ENCODE measurements around the gene PPP1R12A.
"Not testable (repeated sequence)": the region's sequence is repeated elsewhere in the genome, so short reads cannot be mapped to it uniquely, and the experiment has no call there.

Gene PPP1R12A

DNA sequence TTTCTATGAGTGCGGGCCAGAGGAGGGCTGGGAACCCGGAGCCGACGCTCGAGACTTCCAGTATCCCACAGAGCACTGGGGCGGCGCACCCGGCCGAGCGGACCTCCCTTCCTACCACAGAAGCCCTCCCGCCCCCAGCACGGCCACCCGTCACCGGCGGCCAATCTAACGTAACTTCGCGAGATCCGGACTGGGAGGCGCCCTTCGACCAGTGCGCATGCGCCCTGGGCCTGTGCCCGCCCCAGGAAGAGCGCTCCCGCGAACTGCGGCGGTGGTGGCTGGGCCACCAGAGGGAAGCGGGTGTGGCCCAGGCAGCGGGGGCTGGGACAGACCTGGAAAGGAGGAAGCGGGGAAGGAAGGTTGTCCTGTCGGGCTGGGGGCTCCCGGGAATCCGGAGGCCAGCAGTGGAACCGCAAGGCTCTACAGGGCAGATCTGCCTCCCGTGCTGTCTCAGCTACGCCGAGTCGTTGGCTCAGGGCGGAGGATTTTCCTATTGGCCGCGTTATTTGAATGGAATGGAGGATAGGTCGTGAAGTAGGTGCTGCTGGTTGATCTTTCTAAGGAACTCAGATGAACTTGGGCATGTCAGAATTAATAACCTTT is at the start of gene PPP1R12A:
TSS of gene PPP1R12A (minus strand) at position 77 of the 603 bp plus-strand sequence. CDS start 166 bp downstream, outside the sequence.
- ATAC-seq (replicated peaks; ENCODE audit: extremely low read depth, poor library complexity, severe bottlenecking) (peak; percentile 79), DNase-seq (ENCODE audit: low spot score in 2 of 2) (peak; percentile 88 to 89)
- Mint-ChIP-seq H3K27me3 (no peaks in the 10 kb centered on the region), H3K4me3 (peak within 1 kb of the TSS; percentile 88), H3K36me3 (ENCODE audit: insufficient read depth) (peaks cover 24% of the 10 kb centered on the region), H3K27ac (ENCODE audit: low read depth) (peak within 1 kb of the TSS; percentile 98), H3K9me3 (no peaks in the 10 kb centered on the region), H3K4me1 (peaks cover 47% of the 10 kb centered on the region)

DNA sequence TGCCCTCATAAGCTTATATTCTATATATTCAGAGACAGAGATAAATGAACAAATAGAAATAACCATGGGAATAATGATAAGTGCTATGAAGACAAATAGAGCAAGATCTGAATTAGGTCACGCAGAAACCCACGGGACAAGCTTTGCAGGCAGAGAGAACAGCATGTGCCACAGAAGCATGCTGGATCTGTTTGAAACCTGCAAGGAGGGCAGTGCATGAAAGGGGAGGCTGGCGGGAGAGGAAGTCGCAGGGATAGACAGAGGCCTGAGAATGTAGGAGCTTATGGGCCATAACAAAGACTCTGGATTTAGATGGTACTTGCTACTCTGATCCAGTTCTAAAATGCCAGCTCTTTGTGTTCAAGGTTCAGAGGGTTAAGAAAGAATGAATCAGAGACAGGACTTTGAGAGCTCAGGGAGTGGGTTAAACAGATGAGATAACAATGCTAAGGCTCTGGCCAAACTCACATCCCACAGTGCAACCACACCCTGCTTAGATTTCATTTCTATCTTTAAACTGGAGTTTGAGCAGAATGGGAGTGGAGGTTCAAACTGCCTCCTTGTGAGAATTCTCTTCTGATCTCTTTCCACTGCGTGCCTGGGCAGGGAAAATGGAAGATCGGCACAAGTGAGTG is 49.2 kb upstream of the PPP1R12A start:
- no peak for DNase-seq (ENCODE audit: low spot score in 2 of 2)
- no peak for ATAC-seq (replicated peaks; ENCODE audit: extremely low read depth, poor library complexity, severe bottlenecking)
- Mint-ChIP-seq H3K4me3 (no peak overlapping the region), H3K36me3 (ENCODE audit: insufficient read depth) (no peaks in the 10 kb centered on the region), H3K4me1 (no peaks in the 10 kb centered on the region), H3K9me3 (no peaks in the 10 kb centered on the region), H3K27me3 (peaks cover 44% of the 10 kb centered on the region), H3K27ac (ENCODE audit: low read depth) (no peak overlapping the region)

DNA sequence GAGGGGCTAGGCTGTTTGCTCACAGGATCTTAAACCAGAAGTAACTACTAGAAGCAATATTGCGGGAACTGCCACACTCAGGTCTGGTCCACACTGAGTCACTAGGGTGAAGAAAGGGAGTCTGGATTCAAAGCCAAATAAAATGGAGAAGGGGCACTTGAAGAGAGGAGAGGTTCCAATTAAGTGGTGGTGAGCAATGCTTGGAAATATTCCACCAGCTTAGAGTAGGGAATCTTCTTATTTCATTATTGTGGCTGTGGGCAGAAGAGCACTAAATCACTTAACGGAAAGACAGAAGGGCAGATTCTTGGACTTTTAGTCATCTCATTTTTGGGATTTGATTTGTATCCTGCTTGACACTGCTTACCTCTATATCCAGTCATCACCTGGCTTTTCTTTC is 48.6 kb upstream of the PPP1R12A start:
- no peaks in the 10 kb centered on the region for H3K36me3 Mint-ChIP-seq (ENCODE audit: insufficient read depth)
- DNase-seq (ENCODE audit: low spot score in 2 of 2), result no peak
- H3K27ac Mint-ChIP-seq (ENCODE audit: low read depth), result no peak overlapping the region
- peaks cover 44% of the 10 kb centered on the region for H3K27me3 Mint-ChIP-seq
- H3K4me1 Mint-ChIP-seq, result no peaks in the 10 kb centered on the region
- no peak for ATAC-seq (replicated peaks; ENCODE audit: extremely low read depth, poor library complexity, severe bottlenecking)
- no peaks in the 10 kb centered on the region for H3K9me3 Mint-ChIP-seq
- no peak overlapping the region for H3K4me3 Mint-ChIP-seq

DNA sequence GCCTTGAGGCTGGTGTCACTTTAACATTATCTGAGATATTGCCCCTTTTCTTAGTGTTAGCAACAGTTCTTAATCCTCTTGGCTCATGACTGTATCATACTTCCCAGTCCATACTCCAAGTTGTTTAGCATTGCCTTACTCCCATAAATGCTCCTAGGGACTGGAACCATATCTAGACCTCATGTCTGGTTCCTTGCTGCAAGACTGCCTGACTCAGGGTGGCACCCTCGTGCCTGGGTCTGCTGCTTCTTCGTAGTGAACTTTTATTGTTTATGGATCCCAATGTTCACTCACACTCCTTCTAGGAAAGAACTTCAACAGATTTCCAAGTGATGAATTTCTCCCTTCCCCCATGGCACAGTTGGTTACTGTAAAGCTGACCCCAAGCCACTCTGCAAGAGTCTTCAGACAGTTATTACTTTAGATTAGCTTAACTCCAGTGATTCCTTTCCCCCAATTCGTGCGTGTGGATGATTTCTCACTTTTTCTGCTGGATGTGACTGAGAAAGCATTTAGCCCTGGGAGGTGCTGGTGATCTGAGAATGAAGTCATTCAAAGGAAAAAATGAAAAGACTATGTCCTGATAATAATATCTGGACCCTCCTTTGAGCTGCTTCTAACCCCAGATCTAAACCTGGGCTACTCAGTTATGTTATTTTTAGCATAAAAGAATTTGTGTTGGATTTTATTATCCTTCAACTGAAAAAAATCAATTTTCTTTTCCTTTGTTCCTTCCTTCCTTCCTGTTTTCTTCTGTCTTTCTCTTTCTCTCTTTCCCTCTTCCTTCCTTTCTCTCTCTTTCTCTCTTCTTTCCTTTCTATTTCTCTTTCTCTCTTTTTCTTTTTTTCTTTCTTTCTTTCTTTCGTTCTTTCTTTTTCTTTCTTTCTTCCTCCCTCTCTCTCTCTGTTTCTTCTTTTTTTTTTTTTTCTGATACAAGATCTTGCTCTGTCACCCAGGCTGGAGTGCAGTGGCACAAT is 47.5 kb upstream of the PPP1R12A start:
- Mint-ChIP-seq H3K4me3 (no peak overlapping the region), H3K27ac (ENCODE audit: low read depth) (no peak overlapping the region), H3K36me3 (ENCODE audit: insufficient read depth) (no peaks in the 10 kb centered on the region), H3K9me3 (no peaks in the 10 kb centered on the region), H3K27me3 (peaks cover 39% of the 10 kb centered on the region), H3K4me1 (no peaks in the 10 kb centered on the region)
- ATAC-seq (replicated peaks; ENCODE audit: extremely low read depth, poor library complexity, severe bottlenecking) (no peak), DNase-seq (ENCODE audit: low spot score in 2 of 2) (no peak)

DNA sequence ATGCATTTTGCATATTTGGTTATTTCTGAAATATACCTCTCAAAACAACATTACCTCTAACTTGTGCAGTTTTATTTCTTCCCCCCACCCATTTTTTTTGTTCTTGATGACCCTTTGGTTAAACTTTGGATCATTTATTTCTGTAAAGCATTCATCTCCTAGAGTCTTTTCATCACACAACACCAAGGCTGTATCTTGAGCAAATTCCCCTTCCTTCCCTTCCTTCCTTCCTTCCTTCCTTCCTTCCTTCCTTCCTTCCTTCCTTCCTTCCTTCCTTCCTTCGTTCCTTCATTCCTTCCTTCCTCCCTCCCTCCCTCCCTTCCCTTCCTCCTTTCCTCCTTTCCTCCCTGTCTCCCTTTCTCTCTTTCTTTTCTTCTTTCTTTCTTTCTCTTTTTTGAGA is 43.8 kb upstream of the PPP1R12A start:
- H3K27me3 Mint-ChIP-seq, result peaks cover 36% of the 10 kb centered on the region
- H3K36me3 Mint-ChIP-seq (ENCODE audit: insufficient read depth), result no peaks in the 10 kb centered on the region
- no peaks in the 10 kb centered on the region for H3K4me1 Mint-ChIP-seq
- H3K4me3 Mint-ChIP-seq, result no peak overlapping the region
- H3K27ac Mint-ChIP-seq (ENCODE audit: low read depth), result no peak overlapping the region
- no peaks in the 10 kb centered on the region for H3K9me3 Mint-ChIP-seq
- no peak for DNase-seq (ENCODE audit: low spot score in 2 of 2)
- ATAC-seq (replicated peaks; ENCODE audit: extremely low read depth, poor library complexity, severe bottlenecking), result no peak

DNA sequence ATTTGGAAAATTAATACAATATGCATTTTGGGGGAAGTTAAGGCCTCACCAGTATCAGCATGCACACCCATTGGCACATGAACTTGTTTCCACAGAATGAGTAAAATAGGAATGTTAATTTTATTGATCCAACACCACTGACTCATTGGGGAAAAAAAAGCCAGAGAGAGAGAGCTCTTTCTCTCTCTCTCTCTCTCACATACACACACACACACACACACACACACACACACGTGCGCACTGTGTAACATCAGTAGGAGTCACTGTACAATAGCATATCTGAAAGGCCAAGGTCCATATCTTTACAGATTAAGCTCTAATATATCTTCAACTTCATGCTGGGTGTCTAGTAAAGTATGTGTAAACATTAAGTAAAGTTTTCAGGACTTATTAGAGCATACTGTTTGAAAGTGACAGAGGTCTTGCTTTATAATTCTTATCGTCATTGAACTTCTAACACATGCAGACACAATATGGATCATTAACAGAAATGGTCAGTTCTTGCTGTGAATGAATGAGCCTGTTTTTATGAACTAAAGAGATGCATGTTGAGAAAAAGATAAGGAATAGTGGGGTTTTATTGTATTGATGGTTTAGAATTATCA is 43.1 kb upstream of the PPP1R12A start:
- H3K27me3 Mint-ChIP-seq, result peaks cover 29% of the 10 kb centered on the region
- H3K36me3 Mint-ChIP-seq (ENCODE audit: insufficient read depth); ATAC-seq (replicated peaks; ENCODE audit: extremely low read depth, poor library complexity, severe bottlenecking); H3K4me1 Mint-ChIP-seq; H3K4me3 Mint-ChIP-seq; H3K9me3 Mint-ChIP-seq; DNase-seq (ENCODE audit: low spot score in 2 of 2); H3K27ac Mint-ChIP-seq (ENCODE audit: low read depth): not testable (repeated sequence)

DNA sequence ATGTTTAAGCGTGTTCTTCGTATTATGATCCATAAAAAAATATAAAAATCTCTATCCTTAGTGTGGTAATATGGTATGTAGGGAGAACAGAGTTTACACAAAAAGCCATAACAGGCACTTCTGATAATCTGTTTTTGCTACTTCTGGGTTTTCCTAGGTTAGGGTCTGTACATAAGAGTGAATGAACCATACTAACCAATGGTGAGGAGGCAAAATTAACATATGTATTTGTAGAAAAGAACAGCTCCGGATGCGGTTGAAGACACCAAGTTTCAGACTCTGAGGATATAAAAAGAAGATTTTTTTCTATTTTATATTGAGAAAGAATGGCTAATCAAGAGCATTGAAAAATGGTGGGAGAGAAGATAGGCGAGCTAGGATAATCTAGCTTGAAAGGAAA is 40.2 kb upstream of the PPP1R12A start:
- H3K9me3 Mint-ChIP-seq, result no peaks in the 10 kb centered on the region
- peaks cover 24% of the 10 kb centered on the region for H3K27me3 Mint-ChIP-seq
- H3K36me3 Mint-ChIP-seq (ENCODE audit: insufficient read depth), result no peaks in the 10 kb centered on the region
- H3K4me1 Mint-ChIP-seq, result no peaks in the 10 kb centered on the region
- no peak overlapping the region for H3K27ac Mint-ChIP-seq (ENCODE audit: low read depth)
- no peak overlapping the region for H3K4me3 Mint-ChIP-seq
- DNase-seq (ENCODE audit: low spot score in 2 of 2) (no peak), ATAC-seq (replicated peaks; ENCODE audit: extremely low read depth, poor library complexity, severe bottlenecking) (no peak)

DNA sequence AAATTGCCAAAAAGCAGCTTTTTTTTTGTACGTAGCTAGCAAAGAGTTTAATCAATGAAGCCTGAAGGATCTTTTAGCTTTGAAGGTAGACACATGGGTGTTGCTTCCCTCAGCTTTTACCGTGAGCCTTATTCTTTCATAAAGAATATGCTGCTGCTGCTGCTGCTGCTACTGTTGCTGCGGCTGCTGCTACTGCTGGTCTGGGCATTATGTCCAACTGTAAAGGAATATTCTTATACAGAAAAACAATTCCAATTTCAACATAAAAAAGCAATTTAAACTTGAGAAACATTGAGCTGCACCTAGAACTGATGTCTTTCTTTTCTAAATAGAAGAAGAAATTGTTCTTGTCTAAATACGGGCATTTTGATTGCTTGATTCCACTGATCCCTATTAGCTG is 38.9 kb upstream of the PPP1R12A start:
- H3K36me3 Mint-ChIP-seq (ENCODE audit: insufficient read depth), result no peaks in the 10 kb centered on the region

DNA sequence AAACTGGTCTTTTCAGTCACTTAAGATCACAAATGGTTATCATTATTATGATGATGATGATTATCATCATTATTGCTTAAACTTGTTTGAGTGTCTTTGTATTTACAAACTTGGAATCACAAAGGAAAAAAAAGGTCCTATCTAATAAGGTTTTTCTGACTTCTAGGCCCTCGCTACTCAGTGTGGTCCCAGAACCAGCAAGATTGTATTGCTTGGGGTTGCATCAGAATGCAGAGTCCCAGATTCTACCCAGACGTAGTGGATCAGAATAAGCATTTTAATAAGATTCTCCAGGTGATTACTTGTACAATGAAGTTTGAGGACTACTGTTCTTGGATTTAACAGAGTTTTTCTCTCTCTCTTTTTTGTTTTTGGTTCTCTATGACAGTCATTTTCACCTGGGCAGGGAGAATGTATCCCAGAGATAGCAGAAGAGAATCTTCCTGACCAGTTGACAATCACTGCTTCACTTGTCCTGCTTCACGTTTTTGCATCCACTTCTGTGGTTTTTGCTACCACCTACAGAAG is 29.3 kb upstream of the PPP1R12A start:
- DNase-seq (ENCODE audit: low spot score in 2 of 2), result no peak

More for the DNA sequence above, 38.9 kb upstream of the PPP1R12A start:
- no peak for DNase-seq (ENCODE audit: low spot score in 2 of 2)
- H3K4me1 Mint-ChIP-seq, result no peaks in the 10 kb centered on the region
- no peaks in the 10 kb centered on the region for H3K9me3 Mint-ChIP-seq
- peaks cover 24% of the 10 kb centered on the region for H3K27me3 Mint-ChIP-seq
- no peak for ATAC-seq (replicated peaks; ENCODE audit: extremely low read depth, poor library complexity, severe bottlenecking)
- H3K27ac Mint-ChIP-seq (ENCODE audit: low read depth), result no peak overlapping the region
- no peak overlapping the region for H3K4me3 Mint-ChIP-seq

DNA sequence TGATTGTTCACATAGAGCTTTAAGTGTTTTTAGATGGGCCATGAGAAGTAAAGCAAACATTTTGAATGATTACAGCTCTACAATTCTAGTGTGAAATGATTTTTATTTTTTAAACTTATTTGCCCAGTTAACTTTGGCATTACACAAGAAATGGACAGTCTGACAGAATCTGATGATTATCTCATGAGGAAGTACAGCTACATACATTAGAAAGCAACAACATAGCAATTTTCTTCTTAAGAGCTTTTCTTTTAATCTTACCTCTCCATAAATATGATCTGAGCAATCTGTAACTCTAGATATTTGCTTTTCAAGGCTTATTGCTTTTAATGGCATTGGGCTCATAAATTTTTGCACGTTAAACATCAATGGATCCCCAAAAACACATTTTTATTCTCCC is 26.5 kb upstream of the PPP1R12A start:
- no peak for DNase-seq (ENCODE audit: low spot score in 2 of 2)
- Mint-ChIP-seq H3K4me3 (no peak overlapping the region), H3K9me3 (no peaks in the 10 kb centered on the region), H3K27me3 (peaks cover 69% of the 10 kb centered on the region), H3K27ac (ENCODE audit: low read depth) (no peak overlapping the region), H3K4me1 (no peaks in the 10 kb centered on the region), H3K36me3 (ENCODE audit: insufficient read depth) (no peaks in the 10 kb centered on the region)
- no peak for ATAC-seq (replicated peaks; ENCODE audit: extremely low read depth, poor library complexity, severe bottlenecking)

More for the DNA sequence above, 29.3 kb upstream of the PPP1R12A start:
- Mint-ChIP-seq H3K36me3 (ENCODE audit: insufficient read depth) (no peaks in the 10 kb centered on the region), H3K4me3 (no peak overlapping the region), H3K27ac (ENCODE audit: low read depth) (no peak overlapping the region), H3K9me3 (no peaks in the 10 kb centered on the region), H3K27me3 (peaks cover 82% of the 10 kb centered on the region), H3K4me1 (no peaks in the 10 kb centered on the region)
- no peak for ATAC-seq (replicated peaks; ENCODE audit: extremely low read depth, poor library complexity, severe bottlenecking)

DNA sequence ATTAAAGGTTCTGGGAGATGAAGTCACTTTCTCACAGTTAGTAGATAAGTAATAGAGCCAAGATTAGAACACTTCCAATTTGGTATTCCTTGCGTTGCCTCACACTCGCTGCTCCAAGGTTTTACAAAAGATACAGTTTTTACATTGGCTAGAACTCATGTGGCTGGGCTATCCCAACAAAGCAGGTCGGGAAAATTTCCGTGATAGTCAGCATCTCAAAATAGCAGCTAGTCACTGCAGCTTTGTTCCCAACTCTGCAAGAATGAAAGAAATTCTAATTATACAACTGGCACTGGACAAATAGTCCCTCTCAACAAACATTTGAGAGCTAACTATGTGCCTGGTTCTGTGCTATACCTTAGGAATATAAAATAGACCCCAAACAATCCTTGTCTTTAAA is 24.6 kb upstream of the PPP1R12A start:
- Mint-ChIP-seq H3K27me3 (peaks cover 64% of the 10 kb centered on the region), H3K4me3 (no peak overlapping the region), H3K9me3 (peaks cover 9% of the 10 kb centered on the region), H3K27ac (ENCODE audit: low read depth) (no peak overlapping the region), H3K4me1 (no peaks in the 10 kb centered on the region), H3K36me3 (ENCODE audit: insufficient read depth) (no peaks in the 10 kb centered on the region)
- ATAC-seq (replicated peaks; ENCODE audit: extremely low read depth, poor library complexity, severe bottlenecking) (no peak), DNase-seq (ENCODE audit: low spot score in 2 of 2) (no peak)

DNA sequence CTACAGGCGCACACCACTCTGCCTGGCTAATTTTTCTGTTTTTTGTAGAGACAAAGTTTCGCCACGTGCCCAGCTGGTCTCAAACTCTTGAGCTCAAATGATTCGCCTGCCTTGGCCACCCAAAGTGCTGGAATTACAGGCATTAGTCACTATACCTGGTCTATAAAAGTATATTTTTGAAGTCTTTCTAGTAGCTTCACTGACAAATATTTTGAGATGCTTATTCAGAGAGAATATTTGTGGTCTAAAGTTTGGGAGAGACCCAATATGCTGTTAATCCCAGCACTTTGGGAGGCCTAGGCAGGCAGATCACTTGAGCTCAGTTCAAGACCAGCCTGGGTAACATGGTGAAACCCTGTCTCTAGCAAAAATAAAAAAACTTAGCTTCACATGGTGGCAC is 22.0 kb upstream of the PPP1R12A start:
- Mint-ChIP-seq H3K4me1 (no peaks in the 10 kb centered on the region), H3K4me3 (no peak overlapping the region), H3K27ac (ENCODE audit: low read depth) (no peak overlapping the region), H3K9me3 (peaks cover 9% of the 10 kb centered on the region), H3K36me3 (ENCODE audit: insufficient read depth) (no peaks in the 10 kb centered on the region), H3K27me3 (peaks cover 55% of the 10 kb centered on the region)
- ATAC-seq (replicated peaks; ENCODE audit: extremely low read depth, poor library complexity, severe bottlenecking), result no peak
- DNase-seq (ENCODE audit: low spot score in 2 of 2), result no peak

Measured in central memory CD8-positive, alpha-beta T cell (primary cell).